Endodermal cell (in vitro differentiated cells): ENCODE measurements around the gene RBM28. TPM values are rescaled to one million over a fixed set of nuclear protein-coding genes. Genes with fewer than 3 reads are reported as not detected.

Source experiments
- DNase-seq: peaks from one replicate; pipeline ENCODE4 v3.0.0-alpha.2; 2017
- H3K27ac ChIP-seq: 2 replicates; pipeline ENCODE4 v1.5.1; 2013; ENCODE audit warnings: mild to moderate bottlenecking, low read depth, low read length, moderate library complexity
- H3K27me3 ChIP-seq: 2 replicates; pipeline ENCODE4 v1.6.1; 2013; ENCODE audit warnings: mild to moderate bottlenecking, low read length, moderate library complexity; ENCODE audit not compliant: insufficient read depth, control insufficient read depth, poor library complexity, severe bottlenecking
- H3K36me3 ChIP-seq: 2 replicates; pipeline ENCODE4 v1.7.0; 2013; ENCODE audit warnings: mild to moderate bottlenecking, low read length, moderate library complexity; ENCODE audit not compliant: control insufficient read depth, insufficient read depth
- H3K4me1 ChIP-seq: one replicate; pipeline ENCODE4 v1.7.0; 2013; ENCODE audit warnings: low read length; ENCODE audit not compliant: control insufficient read depth, insufficient read depth
- H3K4me3 ChIP-seq: 2 replicates; pipeline ENCODE4 v1.5.1; 2013; ENCODE audit warnings: mild to moderate bottlenecking, low read length, moderate library complexity
- H3K9ac ChIP-seq: 2 replicates; pipeline ENCODE4 v1.6.1; 2013; ENCODE audit warnings: mild to moderate bottlenecking, low read length, moderate library complexity; ENCODE audit not compliant: poor library complexity, severe bottlenecking; ENCODE audit errors: extremely low read depth
- H3K9me3 ChIP-seq: 2 replicates; pipeline ENCODE4 v1.6.1; 2013; ENCODE audit warnings: mild to moderate bottlenecking, low read length, moderate library complexity; ENCODE audit not compliant: control insufficient read depth
- H3K27ac Mint-ChIP-seq: 2 replicates; pipeline ENCODE4 v1.8.0; 2020; ENCODE audit warnings: mixed read lengths
- H3K27me3 Mint-ChIP-seq: 2 replicates; pipeline ENCODE4 v1.8.0; 2021; ENCODE audit warnings: mild to moderate bottlenecking, mixed read lengths; ENCODE audit not compliant: insufficient read depth
- H3K36me3 Mint-ChIP-seq: 2 replicates; pipeline ENCODE4 v1.8.0; 2020; ENCODE audit warnings: low read depth, mixed read lengths
- H3K4me1 Mint-ChIP-seq: 2 replicates; pipeline ENCODE4 v1.8.0; 2020; ENCODE audit warnings: mixed read lengths
- H3K4me3 Mint-ChIP-seq: 2 replicates; pipeline ENCODE4 v1.8.0; 2020; ENCODE audit warnings: mild to moderate bottlenecking, moderate library complexity, mixed read lengths
- H3K9me3 Mint-ChIP-seq: 2 replicates; pipeline ENCODE4 v1.8.0; 2020; ENCODE audit warnings: mild to moderate bottlenecking, mixed read lengths
- WGBS, 2 experiments: methylation state at CpG; one replicate each; pipeline versions ENCODE4 v1.1.5 to v1.1.7; 2013; ENCODE audit warnings: missing lambda C conversion rate in 2 of 2, mixed read lengths in 1 of 2; ENCODE audit not compliant: insufficient coverage in 1 of 2, insufficient read length in 1 of 2; 5-methylcytosine and 5-hydroxymethylcytosine counted together
- total RNA-seq, 2 donors: library from RNA; stranded (reverse); fragmentation: NEBNext Ultra II Directional in 1 of 2; extraction: Animal tissue kit (Norgen Biotek cat#: 25700) in 1 of 2; gene quantifications; 2 replicates in 1 of 2; 3 replicates in 1 of 2; pipeline ENCODE4 v1.2.1, GENCODE V29; 2021
- TF ChIP-seq, protein P1 (sequence below): fragments of 200-600 bp; sonication (generic); conservative IDR thresholded peaks from 2 replicates; pipeline ENCODE4 v1.5.0; 2021; ENCODE audit warnings: antibody characterized with exemption, mild to moderate bottlenecking

RBM28 gene
- total RNA-seq, 2 donors from 2014 or later: 60.1 to 60.9 TPM

DNA sequence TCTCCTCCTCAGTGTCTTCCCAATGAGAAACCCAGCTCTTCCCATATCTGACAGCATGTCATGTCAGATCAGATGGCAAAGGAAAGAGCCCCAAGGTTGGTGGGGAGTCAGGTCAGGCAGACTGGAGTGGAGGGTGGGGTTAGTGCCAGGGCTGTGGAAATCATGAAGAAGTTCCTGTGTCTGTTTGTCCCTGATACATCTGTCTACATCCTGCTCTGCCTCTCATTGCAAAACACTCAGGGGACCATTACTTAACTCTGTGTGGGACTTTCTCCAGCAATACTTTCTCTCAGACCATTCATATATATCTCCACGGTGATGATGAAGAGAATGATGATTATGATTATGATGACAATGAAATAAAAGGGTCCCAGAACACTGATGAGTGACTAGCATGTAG lies 14.5 kb upstream of the RBM28 start:
- Mint-ChIP-seq H3K27me3 (peaks cover 94% of the 10 kb centered on the region), H3K9me3 (no peaks in the 10 kb centered on the region), H3K36me3 (no peaks in the 10 kb centered on the region), H3K4me1 (no peaks in the 10 kb centered on the region), H3K4me3 (no peak overlapping the region), H3K27ac (no peak overlapping the region)
- Histone ChIP-seq H3K27me3 (peaks cover 91% of the 10 kb centered on the region), H3K27ac (no peak overlapping the region), H3K9me3 (no peaks in the 10 kb centered on the region), H3K9ac (no peak overlapping the region), H3K36me3 (no peaks in the 10 kb centered on the region), H3K4me1 (no peaks in the 10 kb centered on the region), H3K4me3 (no peak overlapping the region)
- DNase-seq: no peak
- 100% methylated on average over 1 of the region's 1 CpG; no CpG with 5 or more reads in 1 of the 2 experiments for WGBS, 2 experiments
- TF ChIP-seq, protein P1, sequence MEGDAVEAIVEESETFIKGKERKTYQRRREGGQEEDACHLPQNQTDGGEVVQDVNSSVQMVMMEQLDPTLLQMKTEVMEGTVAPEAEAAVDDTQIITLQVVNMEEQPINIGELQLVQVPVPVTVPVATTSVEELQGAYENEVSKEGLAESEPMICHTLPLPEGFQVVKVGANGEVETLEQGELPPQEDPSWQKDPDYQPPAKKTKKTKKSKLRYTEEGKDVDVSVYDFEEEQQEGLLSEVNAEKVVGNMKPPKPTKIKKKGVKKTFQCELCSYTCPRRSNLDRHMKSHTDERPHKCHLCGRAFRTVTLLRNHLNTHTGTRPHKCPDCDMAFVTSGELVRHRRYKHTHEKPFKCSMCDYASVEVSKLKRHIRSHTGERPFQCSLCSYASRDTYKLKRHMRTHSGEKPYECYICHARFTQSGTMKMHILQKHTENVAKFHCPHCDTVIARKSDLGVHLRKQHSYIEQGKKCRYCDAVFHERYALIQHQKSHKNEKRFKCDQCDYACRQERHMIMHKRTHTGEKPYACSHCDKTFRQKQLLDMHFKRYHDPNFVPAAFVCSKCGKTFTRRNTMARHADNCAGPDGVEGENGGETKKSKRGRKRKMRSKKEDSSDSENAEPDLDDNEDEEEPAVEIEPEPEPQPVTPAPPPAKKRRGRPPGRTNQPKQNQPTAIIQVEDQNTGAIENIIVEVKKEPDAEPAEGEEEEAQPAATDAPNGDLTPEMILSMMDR: no peak

DNA sequence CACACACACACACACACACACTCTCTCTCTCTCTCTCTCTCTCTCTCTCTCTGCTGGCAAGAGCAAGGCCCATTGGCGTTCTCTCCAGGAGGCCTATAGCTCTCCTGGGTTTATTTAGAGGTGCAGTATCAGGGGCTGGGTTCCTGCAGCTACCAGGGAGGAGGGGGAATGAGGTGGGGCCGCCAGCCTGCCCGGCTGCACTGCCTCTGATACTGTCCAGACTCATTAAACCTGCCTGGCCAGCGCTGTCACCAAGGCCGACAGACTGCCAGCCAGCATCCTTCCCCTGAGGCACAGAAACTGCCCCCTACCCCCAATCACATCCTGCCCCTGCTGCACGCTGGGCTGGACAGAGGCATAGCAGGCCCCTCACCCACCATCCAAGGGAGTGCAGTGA lies 13.5 kb upstream of the RBM28 start:
- Histone ChIP-seq H3K9ac (no peak overlapping the region), H3K4me3 (no peak overlapping the region), H3K27me3 (peaks cover 91% of the 10 kb centered on the region), H3K36me3 (no peaks in the 10 kb centered on the region), H3K27ac (no peak overlapping the region), H3K9me3 (no peaks in the 10 kb centered on the region), H3K4me1 (no peaks in the 10 kb centered on the region)
- no peaks in the 10 kb centered on the region for H3K4me1 Mint-ChIP-seq
- no peaks in the 10 kb centered on the region for H3K36me3 Mint-ChIP-seq
- no peak overlapping the region for H3K27ac Mint-ChIP-seq
- 65 to 82% methylated on average over 2 to 6 of the region's 6 CpGs for WGBS, 2 experiments
- H3K9me3 Mint-ChIP-seq: no peaks in the 10 kb centered on the region
- H3K27me3 Mint-ChIP-seq: peaks cover 94% of the 10 kb centered on the region
- TF ChIP-seq, protein P1: no peak
- H3K4me3 Mint-ChIP-seq: no peak overlapping the region
- DNase-seq: no peak

DNA sequence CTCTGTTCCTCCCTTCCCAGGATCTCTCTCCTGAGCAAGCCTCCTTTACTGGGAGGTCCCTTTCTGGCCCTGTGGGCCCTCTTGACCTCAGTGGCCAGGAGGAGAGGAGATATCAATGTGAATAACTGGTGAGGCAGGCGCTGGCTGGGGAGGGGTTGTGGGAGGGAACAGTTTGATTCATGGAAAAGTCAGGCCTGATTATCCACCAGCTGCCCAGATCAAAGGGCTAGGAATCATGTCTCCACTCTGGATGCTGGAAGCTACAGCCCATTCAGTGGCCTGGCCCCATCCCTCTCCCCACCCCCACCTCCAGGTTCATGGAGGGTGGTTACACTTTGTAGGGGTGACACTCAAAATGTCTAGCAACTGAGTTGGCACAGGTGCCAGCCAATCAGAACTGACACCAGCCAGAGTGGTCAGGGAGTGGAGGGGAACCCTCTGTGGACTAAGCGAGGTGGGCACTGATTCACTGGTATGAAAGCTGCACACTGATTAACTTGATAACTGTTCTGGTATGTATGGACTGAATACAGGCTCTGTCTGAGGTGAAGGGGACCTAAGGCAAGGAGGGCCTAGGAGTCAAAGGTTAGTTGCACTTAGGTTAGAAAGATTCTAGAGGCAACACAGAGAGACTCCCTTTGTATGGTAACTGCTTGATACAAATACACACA lies 13.0 kb upstream of the RBM28 start:
- Histone ChIP-seq H3K36me3 (no peaks in the 10 kb centered on the region), H3K27ac (no peak overlapping the region), H3K27me3 (peaks cover 90% of the 10 kb centered on the region), H3K9ac (no peak overlapping the region), H3K9me3 (no peaks in the 10 kb centered on the region), H3K4me3 (no peak overlapping the region), H3K4me1 (no peaks in the 10 kb centered on the region)
- no peaks in the 10 kb centered on the region for H3K9me3 Mint-ChIP-seq
- DNase-seq: no peak
- WGBS, 2 experiments: 93% methylated on average over 2 of the region's 2 CpGs; no CpG with 5 or more reads in 1 of the 2 experiments
- no peak overlapping the region for H3K27ac Mint-ChIP-seq
- H3K4me1 Mint-ChIP-seq: no peaks in the 10 kb centered on the region
- TF ChIP-seq, protein P1: no peak
- no peaks in the 10 kb centered on the region for H3K36me3 Mint-ChIP-seq
- H3K4me3 Mint-ChIP-seq: no peak overlapping the region
- peaks cover 91% of the 10 kb centered on the region for H3K27me3 Mint-ChIP-seq
